Measurements from ENCODE around the gene GFM2. TPM values are rescaled to one million over a fixed set of nuclear protein-coding genes. Genes with fewer than 3 reads are reported as not detected.

Gene GFM2
- total and polyA plus RNA-seq, 2 of the 13 experiments (the other 11 are each of a cell fraction or from before 2014, with no cell fraction given) = 22.0 to 41.6 TPM

DNA sequence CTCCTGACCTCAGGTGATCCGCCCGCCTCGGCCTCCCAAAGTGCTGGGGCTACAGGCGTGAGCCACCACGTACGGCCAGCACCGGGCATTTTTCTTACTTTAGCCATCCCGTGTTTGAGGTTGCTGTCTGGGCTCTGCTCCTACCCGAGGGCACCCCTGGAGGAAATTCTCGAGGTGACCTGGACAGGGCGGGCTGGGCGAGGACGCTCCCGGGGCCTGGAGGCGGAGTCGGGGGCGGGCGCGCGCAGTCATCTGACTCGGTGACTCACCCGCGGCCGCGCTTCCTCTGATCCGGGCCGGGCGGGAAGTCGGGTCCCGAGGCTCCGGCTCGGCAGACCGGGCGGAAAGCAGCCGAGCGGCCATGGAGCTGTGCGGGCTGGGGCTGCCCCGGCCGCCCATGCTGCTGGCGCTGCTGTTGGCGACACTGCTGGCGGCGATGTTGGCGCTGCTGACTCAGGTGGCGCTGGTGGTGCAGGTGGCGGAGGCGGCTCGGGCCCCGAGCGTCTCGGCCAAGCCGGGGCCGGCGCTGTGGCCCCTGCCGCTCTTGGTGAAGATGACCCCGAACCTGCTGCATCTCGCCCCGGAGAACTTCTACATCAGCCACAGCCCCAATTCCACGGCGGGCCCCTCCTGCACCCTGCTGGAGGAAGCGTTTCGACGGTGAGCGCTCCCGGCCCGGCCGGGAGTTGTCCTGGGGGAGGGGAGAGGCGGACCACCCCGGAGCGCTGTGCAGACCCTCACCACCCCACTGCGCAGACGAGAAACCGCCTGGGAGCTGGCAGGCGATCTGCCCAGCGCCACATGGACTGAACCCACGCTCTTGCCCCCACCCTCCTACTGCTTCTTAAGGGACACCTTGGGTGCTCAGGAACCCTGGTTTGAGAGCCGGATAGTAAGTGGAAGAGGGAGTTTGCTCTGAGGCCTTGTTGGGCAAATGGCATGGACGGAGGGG, 81.7 kb downstream of the GFM2 start, which contains the start of gene HEXB (continued):
- peak; percentile 89 for TF ChIP-seq KDM5B (CRISPR knock-in tag; IDR thresholded peaks at IDR 0.05; ENCODE audit: borderline replicate concordance)
- TF ChIP-seq, protein P1, sequence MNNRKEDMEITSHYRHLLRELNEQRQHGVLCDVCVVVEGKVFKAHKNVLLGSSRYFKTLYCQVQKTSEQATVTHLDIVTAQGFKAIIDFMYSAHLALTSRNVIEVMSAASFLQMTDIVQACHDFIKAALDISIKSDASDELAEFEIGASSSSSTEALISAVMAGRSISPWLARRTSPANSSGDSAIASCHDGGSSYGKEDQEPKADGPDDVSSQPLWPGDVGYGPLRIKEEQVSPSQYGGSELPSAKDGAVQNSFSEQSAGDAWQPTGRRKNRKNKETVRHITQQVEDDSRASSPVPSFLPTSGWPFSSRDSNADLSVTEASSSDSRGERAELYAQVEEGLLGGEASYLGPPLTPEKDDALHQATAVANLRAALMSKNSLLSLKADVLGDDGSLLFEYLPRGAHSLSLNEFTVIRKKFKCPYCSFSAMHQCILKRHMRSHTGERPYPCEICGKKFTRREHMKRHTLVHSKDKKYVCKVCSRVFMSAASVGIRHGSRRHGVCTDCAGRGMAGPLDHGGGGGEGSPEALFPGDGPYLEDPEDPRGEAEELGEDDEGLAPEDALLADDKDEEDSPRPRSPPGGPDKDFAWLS (CRISPR knock-in tag; IDR thresholded peaks at IDR 0.05; ENCODE audit: borderline replicate concordance) = no peak
- 0 out of 2 replicates have a peak, but pooled peaks have one; percentile 45 for TF ChIP-seq IRX3 (CRISPR knock-in tag; IDR thresholded peaks at IDR 0.05; ENCODE audit: borderline replicate concordance, low read depth)
- TF ChIP-seq, protein P2, sequence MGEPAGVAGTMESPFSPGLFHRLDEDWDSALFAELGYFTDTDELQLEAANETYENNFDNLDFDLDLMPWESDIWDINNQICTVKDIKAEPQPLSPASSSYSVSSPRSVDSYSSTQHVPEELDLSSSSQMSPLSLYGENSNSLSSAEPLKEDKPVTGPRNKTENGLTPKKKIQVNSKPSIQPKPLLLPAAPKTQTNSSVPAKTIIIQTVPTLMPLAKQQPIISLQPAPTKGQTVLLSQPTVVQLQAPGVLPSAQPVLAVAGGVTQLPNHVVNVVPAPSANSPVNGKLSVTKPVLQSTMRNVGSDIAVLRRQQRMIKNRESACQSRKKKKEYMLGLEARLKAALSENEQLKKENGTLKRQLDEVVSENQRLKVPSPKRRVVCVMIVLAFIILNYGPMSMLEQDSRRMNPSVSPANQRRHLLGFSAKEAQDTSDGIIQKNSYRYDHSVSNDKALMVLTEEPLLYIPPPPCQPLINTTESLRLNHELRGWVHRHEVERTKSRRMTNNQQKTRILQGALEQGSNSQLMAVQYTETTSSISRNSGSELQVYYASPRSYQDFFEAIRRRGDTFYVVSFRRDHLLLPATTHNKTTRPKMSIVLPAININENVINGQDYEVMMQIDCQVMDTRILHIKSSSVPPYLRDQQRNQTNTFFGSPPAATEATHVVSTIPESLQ (CRISPR knock-in tag; conservative IDR thresholded peaks at IDR 0.05) = no peak
- no peak for TF ChIP-seq ZNF30 (CRISPR knock-in tag; IDR thresholded peaks at IDR 0.05)
- TF ChIP-seq ZBTB20 (CRISPR knock-in tag; IDR thresholded peaks at IDR 0.05; ENCODE audit: borderline replicate concordance, low read depth) = no peak
- no peak for TF ChIP-seq FIP1L1 (IDR thresholded peaks at IDR 0.05; ENCODE audit: borderline replicate concordance, insufficient read depth, low read depth, low read length)
- TF ChIP-seq, protein P3, sequence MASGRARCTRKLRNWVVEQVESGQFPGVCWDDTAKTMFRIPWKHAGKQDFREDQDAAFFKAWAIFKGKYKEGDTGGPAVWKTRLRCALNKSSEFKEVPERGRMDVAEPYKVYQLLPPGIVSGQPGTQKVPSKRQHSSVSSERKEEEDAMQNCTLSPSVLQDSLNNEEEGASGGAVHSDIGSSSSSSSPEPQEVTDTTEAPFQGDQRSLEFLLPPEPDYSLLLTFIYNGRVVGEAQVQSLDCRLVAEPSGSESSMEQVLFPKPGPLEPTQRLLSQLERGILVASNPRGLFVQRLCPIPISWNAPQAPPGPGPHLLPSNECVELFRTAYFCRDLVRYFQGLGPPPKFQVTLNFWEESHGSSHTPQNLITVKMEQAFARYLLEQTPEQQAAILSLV (CRISPR knock-in tag; IDR thresholded peaks at IDR 0.05; ENCODE audit: borderline replicate concordance) = peak; percentile 71; the same call in 1 of the 2 replicates
- TF ChIP-seq TSC22D2 (CRISPR knock-in tag; IDR thresholded peaks at IDR 0.05; ENCODE audit: borderline replicate concordance) = no peak
- TF ChIP-seq NCOA5 (CRISPR knock-in tag; IDR thresholded peaks at IDR 0.05) = no peak
- TF ChIP-seq ZNF331 (CRISPR knock-in tag; IDR thresholded peaks at IDR 0.05) = peak; percentile 73
- TF ChIP-seq ZBTB42 (CRISPR knock-in tag; IDR thresholded peaks at IDR 0.05) = no peak
- TF ChIP-seq, protein P4, sequence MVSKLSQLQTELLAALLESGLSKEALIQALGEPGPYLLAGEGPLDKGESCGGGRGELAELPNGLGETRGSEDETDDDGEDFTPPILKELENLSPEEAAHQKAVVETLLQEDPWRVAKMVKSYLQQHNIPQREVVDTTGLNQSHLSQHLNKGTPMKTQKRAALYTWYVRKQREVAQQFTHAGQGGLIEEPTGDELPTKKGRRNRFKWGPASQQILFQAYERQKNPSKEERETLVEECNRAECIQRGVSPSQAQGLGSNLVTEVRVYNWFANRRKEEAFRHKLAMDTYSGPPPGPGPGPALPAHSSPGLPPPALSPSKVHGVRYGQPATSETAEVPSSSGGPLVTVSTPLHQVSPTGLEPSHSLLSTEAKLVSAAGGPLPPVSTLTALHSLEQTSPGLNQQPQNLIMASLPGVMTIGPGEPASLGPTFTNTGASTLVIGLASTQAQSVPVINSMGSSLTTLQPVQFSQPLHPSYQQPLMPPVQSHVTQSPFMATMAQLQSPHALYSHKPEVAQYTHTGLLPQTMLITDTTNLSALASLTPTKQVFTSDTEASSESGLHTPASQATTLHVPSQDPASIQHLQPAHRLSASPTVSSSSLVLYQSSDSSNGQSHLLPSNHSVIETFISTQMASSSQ (IDR thresholded peaks at IDR 0.05; ENCODE audit: low read depth) = no peak
- TF ChIP-seq, protein P4 (CRISPR knock-in tag; IDR thresholded peaks at IDR 0.05; ENCODE audit: borderline replicate concordance) = no peak
- TF ChIP-seq, protein P5, sequence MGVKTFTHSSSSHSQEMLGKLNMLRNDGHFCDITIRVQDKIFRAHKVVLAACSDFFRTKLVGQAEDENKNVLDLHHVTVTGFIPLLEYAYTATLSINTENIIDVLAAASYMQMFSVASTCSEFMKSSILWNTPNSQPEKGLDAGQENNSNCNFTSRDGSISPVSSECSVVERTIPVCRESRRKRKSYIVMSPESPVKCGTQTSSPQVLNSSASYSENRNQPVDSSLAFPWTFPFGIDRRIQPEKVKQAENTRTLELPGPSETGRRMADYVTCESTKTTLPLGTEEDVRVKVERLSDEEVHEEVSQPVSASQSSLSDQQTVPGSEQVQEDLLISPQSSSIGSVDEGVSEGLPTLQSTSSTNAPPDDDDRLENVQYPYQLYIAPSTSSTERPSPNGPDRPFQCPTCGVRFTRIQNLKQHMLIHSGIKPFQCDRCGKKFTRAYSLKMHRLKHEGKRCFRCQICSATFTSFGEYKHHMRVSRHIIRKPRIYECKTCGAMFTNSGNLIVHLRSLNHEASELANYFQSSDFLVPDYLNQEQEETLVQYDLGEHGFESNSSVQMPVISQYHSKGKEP (CRISPR knock-in tag; IDR thresholded peaks at IDR 0.05) = 0 out of 2 replicates have a peak, but pooled peaks have one; percentile 25
- no peak for TF ChIP-seq ZNF282 (IDR thresholded peaks at IDR 0.05; ENCODE audit: partially characterized antibody)
